Fibroblast of lung (primary cell): Measurements from ENCODE around the gene PSMG4. TPM values are rescaled to one million over a fixed set of nuclear protein-coding genes. Genes with fewer than 3 reads are reported as not detected.

ENCODE experiments used
- DNase-seq, 2 donors: peaks; one replicate each; pipeline versions ENCODE4 v3.0.0 to v3.0.0-alpha.2; 2010; ENCODE audit warnings: low read depth in 2 of 2
- H2AFZ ChIP-seq: 2 replicates; pipeline ENCODE4 v1.5.1; 2012; ENCODE audit warnings: low read length, control low read depth, inconsistent platforms
- H3K27ac ChIP-seq: 2 replicates; pipeline ENCODE4 v1.5.1; 2011; ENCODE audit warnings: low read length, control low read depth; ENCODE audit not compliant: insufficient read depth
- H3K27me3 ChIP-seq: 2 replicates; pipeline ENCODE4 v1.5.1; 2011; ENCODE audit warnings: mild to moderate bottlenecking, low read length; ENCODE audit not compliant: control insufficient read depth, insufficient read depth
- H3K36me3 ChIP-seq: 2 replicates; pipeline ENCODE4 v1.5.1; 2011; ENCODE audit warnings: low read length; ENCODE audit not compliant: control insufficient read depth, insufficient read depth
- H3K4me1 ChIP-seq: 2 replicates; pipeline ENCODE4 v1.5.1; 2011; ENCODE audit warnings: low read length; ENCODE audit not compliant: control insufficient read depth, insufficient read depth; ENCODE audit errors: extremely low read depth
- H3K4me2 ChIP-seq: 2 replicates; pipeline ENCODE4 v1.5.1; 2011; ENCODE audit warnings: low read length, control low read depth; ENCODE audit not compliant: insufficient read depth; ENCODE audit errors: extremely low read depth
- H3K4me3 ChIP-seq, 4 experiments: fragments of 200-600 bp in 1 of 4; sonication (generic) in 1 of 4; replicated peaks in 1 of 4; 2 replicates each; pipeline ENCODE4 v1.5.1; 2011 to 2016; ENCODE audit warnings: low read length in 4 of 4, low read depth in 3 of 4, mild to moderate bottlenecking in 3 of 4, control low read depth in 2 of 4, inconsistent platforms in 1 of 4, mixed read lengths in 1 of 4; ENCODE audit not compliant: insufficient read depth in 1 of 4; ENCODE audit errors: control extremely low read depth in 1 of 4
- H3K79me2 ChIP-seq: 2 replicates; pipeline ENCODE4 v1.5.1; 2012; ENCODE audit warnings: mild to moderate bottlenecking, low read length, inconsistent platforms; ENCODE audit not compliant: control insufficient read depth, insufficient read depth
- H3K9ac ChIP-seq: 2 replicates; pipeline ENCODE4 v1.5.1; 2011; ENCODE audit warnings: mild to moderate bottlenecking, low read length, control low read depth; ENCODE audit not compliant: insufficient read depth
- H3K9me3 ChIP-seq: 2 replicates; pipeline ENCODE4 v1.5.1; 2012; ENCODE audit warnings: low read depth, low read length; ENCODE audit not compliant: control insufficient read depth, insufficient read depth
- H4K20me1 ChIP-seq: 2 replicates; pipeline ENCODE4 v1.5.1; 2011; ENCODE audit warnings: low read length; ENCODE audit not compliant: control insufficient read depth, insufficient read depth; ENCODE audit errors: extremely low read depth
- EZH2 ChIP-seq: IDR thresholded peaks from 2 replicates; pipeline ENCODE4 v1.5.1; 2012; ENCODE audit warnings: low read length, control low read depth, mild to moderate bottlenecking; ENCODE audit errors: missing control alignments
- polyA plus RNA-seq, 2 donors: library from polyadenylated mRNA; depleted of rRNA in 1 of 2; stranded (reverse) in 1 of 2; unstranded in 1 of 2; fragments of >200 nt; gene quantifications; 2 replicates each; pipeline ENCODE4 v1.2.1, GENCODE V29; 2011 to 2012; ENCODE audit warnings: missing spikeins in 1 of 2
- total RNA-seq: library from RNA; depleted of rRNA; stranded (reverse); fragments of >200 nt; gene quantifications from 2 replicates; pipeline ENCODE4 v1.2.1, GENCODE V29; 2014
- TF ChIP-seq, protein P1 (sequence below), 2 donors: IDR thresholded peaks in 1 of 2; conservative IDR thresholded peaks in 1 of 2; 1 replicate in 1 of 2; 2 replicates in 1 of 2; pipeline ENCODE4 v1.5.1; 2011 to 2012; ENCODE audit warnings: low read length in 2 of 2, control low read depth in 1 of 2, inconsistent platforms in 1 of 2, low read depth in 1 of 2, mild to moderate bottlenecking in 1 of 2

The PSMG4 gene
- total and polyA plus RNA-seq, 2 donors (not counting 1 experiment from before 2014, with no cell fraction given) = 12.5 to 34.2 TPM

DNA sequence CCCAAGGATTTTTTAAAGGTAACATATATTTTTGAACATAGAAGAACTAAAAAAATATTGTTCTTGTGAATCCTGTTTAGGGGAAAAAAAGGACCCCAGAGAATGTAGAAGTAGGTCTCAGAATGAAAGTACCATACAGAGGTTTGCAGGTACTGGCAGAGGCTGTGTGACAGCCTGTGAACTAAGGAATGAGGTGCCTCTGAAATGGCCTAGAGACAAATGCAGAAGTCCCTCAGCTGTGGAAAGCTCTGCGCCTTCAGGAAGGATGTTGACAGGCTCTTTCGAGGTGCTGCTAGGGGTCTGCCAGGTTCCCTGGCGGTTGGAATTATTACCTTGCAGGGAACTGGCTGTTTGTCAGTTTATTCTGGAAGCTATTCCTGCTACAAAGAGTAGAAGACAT is 22.7 kb upstream of the PSMG4 start:
- TF ChIP-seq, protein P1, sequence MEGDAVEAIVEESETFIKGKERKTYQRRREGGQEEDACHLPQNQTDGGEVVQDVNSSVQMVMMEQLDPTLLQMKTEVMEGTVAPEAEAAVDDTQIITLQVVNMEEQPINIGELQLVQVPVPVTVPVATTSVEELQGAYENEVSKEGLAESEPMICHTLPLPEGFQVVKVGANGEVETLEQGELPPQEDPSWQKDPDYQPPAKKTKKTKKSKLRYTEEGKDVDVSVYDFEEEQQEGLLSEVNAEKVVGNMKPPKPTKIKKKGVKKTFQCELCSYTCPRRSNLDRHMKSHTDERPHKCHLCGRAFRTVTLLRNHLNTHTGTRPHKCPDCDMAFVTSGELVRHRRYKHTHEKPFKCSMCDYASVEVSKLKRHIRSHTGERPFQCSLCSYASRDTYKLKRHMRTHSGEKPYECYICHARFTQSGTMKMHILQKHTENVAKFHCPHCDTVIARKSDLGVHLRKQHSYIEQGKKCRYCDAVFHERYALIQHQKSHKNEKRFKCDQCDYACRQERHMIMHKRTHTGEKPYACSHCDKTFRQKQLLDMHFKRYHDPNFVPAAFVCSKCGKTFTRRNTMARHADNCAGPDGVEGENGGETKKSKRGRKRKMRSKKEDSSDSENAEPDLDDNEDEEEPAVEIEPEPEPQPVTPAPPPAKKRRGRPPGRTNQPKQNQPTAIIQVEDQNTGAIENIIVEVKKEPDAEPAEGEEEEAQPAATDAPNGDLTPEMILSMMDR (conservative IDR thresholded peaks at IDR 0.05 in 1 of 2, IDR thresholded peaks at IDR 0.05 in 1 of 2; ENCODE audit: low read depth in 1 of 2, low read length in 2 of 2) = no peak
- no peak for TF ChIP-seq EZH2
- H3K79me2 ChIP-seq = no peaks in the 10 kb centered on the region
- no peak overlapping the region for H3K4me3 ChIP-seq
- no peak overlapping the region for H3K4me2 ChIP-seq
- DNase-seq = no peak
- no peak overlapping the region for H3K27ac ChIP-seq
- H4K20me1 ChIP-seq = no peaks in the 10 kb centered on the region
- no peaks in the 10 kb centered on the region for H3K9me3 ChIP-seq
- H3K27me3 ChIP-seq = peaks cover 44% of the 10 kb centered on the region
- H2AFZ ChIP-seq = no peak overlapping the region
- no peak overlapping the region for H3K9ac ChIP-seq
- no peaks in the 10 kb centered on the region for H3K36me3 ChIP-seq
- H3K4me1 ChIP-seq = peaks cover 2% of the 10 kb centered on the region

DNA sequence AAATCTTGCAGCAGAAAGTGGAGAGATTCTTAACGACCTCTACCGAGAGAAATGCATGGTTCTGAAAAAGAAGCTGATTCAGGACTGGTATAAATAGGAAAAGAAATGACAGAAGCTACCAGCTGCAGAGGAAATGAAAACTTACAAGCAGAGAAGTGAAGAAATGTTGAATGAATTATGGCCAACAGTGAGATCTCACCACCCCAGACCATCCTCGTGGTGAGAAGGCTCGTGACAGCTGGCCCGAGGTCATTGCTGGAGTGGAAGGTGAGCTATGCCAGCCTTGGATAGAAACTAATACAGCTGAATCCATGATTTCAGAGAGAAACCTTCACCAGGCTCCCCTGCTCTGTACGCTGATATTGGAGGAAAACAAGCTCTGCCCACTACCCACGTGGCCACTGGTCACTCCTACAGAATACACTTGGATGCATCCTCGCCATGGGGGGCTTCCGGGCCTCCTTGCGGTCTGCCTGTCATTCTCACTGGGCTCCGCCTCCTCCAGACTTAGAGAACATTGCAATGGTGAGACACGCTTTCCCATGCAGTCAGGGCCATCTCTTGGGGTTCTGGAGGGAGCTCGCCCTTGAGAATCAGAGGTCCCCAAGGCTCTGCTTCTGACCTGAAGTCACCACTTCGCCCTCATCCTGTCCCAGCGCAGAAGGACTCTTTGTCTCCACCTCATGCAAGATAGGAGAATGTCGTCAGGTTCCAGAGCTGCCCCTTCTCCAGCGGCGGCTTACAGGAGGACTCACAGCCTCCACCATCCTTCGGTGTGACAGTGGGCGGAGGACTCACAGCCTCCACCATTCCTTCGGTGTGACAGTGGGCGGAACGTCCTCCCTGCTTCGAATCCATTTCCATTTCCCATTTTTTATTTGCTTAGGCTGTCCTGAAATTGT is 20.7 kb upstream of the PSMG4 start:
- Histone ChIP-seq H3K4me2 (no peak overlapping the region), H3K4me1 (no peaks in the 10 kb centered on the region), H3K27me3 (peaks cover 34% of the 10 kb centered on the region), H3K4me3 (no peak overlapping the region), H2AFZ (no peak overlapping the region), H3K9ac (no peak overlapping the region), H4K20me1 (no peaks in the 10 kb centered on the region), H3K27ac (no peak overlapping the region), H3K79me2 (no peaks in the 10 kb centered on the region), H3K36me3 (no peaks in the 10 kb centered on the region), H3K9me3 (no peaks in the 10 kb centered on the region)
- DNase-seq = no peak
- TF ChIP-seq EZH2 = no peak
- TF ChIP-seq, protein P1 (conservative IDR thresholded peaks at IDR 0.05 in 1 of 2, IDR thresholded peaks at IDR 0.05 in 1 of 2; ENCODE audit: low read depth in 1 of 2, low read length in 2 of 2) = no peak

DNA sequence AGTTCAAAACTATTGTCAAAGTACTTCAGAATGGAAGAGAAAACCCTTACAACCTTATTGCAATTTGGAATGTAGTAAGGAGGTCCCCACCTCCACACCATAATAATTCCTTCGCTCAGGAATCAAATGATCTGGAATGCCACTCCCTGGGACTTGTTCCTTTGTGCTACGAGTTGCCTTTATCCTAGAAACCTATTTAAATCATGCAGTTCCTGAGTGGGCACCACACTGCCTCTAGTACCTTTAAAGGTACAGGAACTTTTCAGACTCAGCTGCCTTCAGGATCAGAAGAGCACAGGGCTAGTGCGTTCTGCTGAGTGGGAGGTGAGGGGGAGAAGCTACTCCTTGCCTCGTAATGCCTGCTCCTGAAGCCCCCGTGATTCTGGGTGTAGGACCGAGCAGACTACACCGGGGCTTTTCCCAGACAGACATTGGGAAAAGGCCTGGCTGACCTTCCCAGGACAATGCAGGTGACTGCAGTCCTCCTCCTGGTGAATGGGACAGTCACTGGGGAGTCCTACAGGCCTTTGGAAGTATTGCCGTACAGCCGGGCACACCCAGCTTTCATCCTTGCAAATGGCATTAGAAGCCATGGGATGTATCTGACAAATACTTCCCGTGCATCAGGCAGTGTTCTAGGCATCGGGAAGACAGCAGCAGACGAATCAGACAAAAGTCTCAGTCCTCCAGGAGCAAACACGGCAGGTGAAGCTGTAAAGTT is 19.5 kb upstream of the PSMG4 start:
- peaks cover 24% of the 10 kb centered on the region for H3K27me3 ChIP-seq
- no peaks in the 10 kb centered on the region for H3K79me2 ChIP-seq
- TF ChIP-seq, protein P1 (conservative IDR thresholded peaks at IDR 0.05 in 1 of 2, IDR thresholded peaks at IDR 0.05 in 1 of 2; ENCODE audit: low read depth in 1 of 2, low read length in 2 of 2) = peak in 1 of 2 donors; percentile 15
- TF ChIP-seq EZH2 = no peak
- no peaks in the 10 kb centered on the region for H3K4me1 ChIP-seq
- no peak overlapping the region for H3K4me3 ChIP-seq
- no peak overlapping the region for H3K27ac ChIP-seq
- no peak overlapping the region for H2AFZ ChIP-seq
- H3K36me3 ChIP-seq = no peaks in the 10 kb centered on the region
- H4K20me1 ChIP-seq = no peaks in the 10 kb centered on the region
- no peaks in the 10 kb centered on the region for H3K9me3 ChIP-seq
- no peak overlapping the region for H3K4me2 ChIP-seq
- DNase-seq = no peak
- H3K9ac ChIP-seq = no peak overlapping the region
